ENCODE results near the gene VKORC1L1.
"Not testable (repeated sequence)": the region's sequence is repeated elsewhere in the genome, so short reads cannot be mapped to it uniquely, and the experiment has no call there.

The VKORC1L1 gene

DNA sequence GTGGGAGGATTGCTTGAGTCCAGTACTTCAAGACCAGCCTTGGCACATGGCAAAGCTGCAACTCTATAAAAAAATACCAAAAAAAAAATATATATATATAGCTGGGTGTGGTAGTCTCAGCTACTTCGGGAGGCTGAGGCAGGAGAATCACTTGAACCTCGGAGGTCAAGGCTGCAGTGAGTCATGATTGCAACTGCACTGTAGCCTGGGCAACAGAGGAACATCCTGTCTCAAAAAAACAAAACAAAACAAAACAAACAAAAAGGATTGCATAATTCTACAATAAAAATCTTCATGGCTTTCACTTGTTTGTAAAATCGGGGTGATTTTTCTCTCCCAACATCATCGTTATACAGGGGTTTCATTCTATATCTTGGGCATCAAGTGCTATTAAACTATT, 74.0 kb downstream of the VKORC1L1 start:
- DNase-seq: peak; percentile 7

DNA sequence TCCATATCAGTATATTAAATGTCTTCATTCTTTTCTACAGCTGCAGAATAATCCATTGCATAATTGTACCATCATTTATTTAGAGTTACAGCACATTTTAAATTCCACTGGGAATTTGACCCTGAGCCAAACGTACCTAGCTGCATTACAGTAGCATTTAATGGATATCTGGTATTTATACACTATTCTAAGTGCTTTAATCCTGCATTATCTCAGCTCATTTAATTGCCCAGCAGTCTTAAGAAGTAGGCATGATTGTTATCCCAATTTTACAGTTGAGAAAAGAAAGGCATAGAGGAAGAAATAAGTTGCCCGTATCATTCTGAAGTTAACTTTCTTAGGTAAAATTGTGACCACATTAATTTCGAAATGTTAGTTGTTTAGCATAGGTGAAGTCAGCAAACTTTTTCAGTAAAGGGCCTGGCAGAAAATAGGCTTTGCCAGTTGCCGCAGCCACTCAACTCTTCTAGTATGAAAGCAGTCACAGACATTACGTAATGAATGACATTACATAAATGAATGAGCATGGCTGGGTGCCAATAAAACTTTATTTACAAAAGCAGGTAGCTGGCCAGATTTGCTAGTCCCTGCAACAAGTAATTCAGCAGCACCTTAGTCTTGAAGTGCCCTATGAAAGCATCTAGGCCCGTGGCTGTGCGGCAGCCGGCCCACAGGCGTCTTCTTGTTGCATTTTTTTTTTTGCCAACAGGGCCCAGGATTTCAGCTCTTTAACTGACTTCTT, 79.1 kb downstream of the VKORC1L1 start:
- peak; percentile 66 for DNase-seq

- no peak for DNase-seq
Observed at GRCh38 chr7:65953001-65953720, 80.3 kb downstream of the VKORC1L1 start.

DNA sequence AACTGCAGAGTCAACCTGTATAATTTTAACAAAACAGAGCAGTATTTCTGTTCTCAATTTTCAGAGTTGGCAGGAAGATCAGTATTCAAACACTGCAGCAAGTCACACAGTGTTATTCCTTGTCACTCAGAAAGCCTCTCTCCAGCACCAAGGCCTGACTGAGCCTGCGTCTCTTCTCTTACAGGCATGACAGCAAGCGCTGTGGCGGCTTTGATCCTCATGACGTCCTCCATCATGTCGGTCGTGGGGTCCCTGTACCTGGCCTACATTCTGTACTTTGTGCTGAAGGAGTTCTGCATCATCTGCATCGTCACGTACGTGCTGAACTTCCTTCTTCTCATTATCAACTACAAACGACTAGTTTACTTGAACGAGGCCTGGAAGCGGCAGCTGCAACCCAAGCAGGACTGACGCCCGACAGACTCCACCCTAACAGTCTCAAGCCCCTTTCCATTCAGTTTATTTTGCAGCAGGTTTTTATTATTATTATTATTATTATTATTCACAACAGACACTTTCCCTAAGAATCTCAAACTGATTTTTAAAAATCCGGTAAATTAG, 81.1 kb downstream of the VKORC1L1 start:
- no peak for DNase-seq

GRCh38 chr7:65955718-65956117, 82.8 kb downstream of the VKORC1L1 start:
- no peak for DNase-seq

DNA sequence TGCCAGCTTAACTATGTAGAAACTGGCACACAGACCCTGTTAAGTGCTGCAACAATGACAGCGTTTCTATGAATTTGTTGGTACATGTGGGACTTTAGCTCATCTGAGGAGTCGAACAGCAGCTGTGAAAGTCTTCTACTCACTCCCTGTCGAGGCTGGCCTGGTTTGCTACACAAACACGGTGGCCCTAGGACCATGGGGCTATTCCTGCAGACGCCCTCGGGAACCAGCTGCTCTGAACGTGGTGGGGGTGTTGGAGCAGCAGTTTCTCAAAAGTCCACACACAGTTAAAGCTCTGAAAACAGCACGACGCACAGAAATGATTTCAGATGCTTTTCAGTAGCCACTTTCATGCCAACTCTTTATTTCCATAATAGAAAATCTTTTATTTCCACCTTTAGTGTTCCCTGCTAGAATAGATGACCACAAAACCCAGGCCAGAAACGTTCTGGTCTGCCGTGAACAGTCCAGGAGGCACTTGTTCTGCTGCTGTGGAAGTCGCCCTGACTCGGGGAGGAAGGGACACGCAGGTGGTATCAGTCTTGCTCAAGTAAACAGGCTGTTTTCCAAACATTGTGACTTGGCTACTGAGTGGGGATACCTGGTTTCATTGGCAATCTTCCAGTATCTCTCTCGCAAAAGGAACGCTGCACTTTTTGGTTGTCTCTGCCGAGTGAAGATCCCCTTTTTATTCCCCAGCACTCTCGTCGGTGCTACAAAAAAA, 87.6 kb downstream of the VKORC1L1 start:
- no peak for DNase-seq

DNA sequence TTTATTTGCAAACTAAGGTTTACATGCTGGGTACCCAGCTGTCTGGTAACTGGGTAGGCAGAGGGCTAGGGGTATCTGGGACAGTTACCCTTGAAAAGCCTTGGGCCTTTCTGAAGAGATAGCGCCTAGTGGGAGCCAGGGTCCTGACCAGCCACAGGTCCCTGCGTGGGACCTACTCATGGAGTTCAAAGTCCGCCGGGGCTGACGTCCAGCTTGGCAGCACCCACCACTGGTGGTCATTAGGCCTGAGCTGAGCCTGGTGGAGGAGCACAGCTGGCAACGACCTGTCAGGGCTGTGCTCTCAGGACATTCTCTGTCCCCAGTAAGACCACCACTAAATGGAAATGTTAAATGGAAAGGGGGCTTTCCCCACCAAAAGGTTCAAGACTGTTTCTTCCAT, 89.2 kb downstream of the VKORC1L1 start:
- DNase-seq: no peak

GRCh38 chr7:65964671-65965070, 91.8 kb downstream of the VKORC1L1 start:
- DNase-seq: not testable (repeated sequence)

- DNase-seq: no peak
Observed at GRCh38 chr7:65966146-65966545, 93.3 kb downstream of the VKORC1L1 start.

GRCh38 chr7:65967361-65968155, 94.7 kb downstream of the VKORC1L1 start:
- no peak for DNase-seq

GRCh38 chr7:65968256-65969185, 95.6 kb downstream of the VKORC1L1 start:
- DNase-seq: no peak

GRCh38 chr7:65971021-65971420, 98.1 kb downstream of the VKORC1L1 start:
- DNase-seq: no peak

GRCh38 chr7:65972976-65973375, 100.1 kb downstream of the VKORC1L1 start:
- no peak for DNase-seq

DNA sequence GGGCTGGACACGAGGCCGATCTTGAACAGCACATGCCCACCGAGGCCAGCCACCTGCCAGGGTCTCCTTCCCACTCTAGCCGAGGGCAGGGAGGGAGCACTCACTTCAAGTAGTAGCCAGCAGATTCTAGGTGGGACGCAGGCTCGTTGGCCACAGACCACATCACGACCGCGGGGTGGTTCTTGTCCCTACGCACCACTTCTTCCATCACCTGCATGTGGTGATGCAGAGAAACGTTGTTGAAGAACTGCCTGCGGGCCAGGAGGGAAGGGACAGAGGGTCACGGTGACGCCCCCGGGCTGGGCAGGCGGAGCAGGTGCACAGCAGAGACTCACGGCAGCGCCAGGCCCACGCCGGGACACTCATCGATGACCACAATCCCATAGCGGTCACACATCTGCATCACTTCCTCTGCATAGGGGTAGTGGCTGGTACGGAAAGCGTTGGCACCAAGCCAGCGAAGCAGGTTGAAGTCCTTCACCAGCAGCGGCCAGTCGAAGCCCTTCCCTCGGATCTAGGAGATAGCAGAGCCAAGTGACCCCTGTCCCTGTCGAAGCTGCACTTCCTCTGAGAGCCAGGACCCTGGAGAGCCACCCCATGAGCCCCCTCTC, 101.4 kb downstream of the VKORC1L1 start:
- no peak for DNase-seq

GRCh38 chr7:65974876-65975275, 102.0 kb downstream of the VKORC1L1 start:
- no peak for DNase-seq

GRCh38 chr7:65975814-65976445, 103.1 kb downstream of the VKORC1L1 start:
- DNase-seq: no peak

- DNase-seq: no peak
Observed at GRCh38 chr7:65976659-65977196, 103.9 kb downstream of the VKORC1L1 start.

- DNase-seq: no peak
Observed at GRCh38 chr7:65978891-65979582, 106.2 kb downstream of the VKORC1L1 start.
